HEK293 (cell line): Measurements from ENCODE around the gene FAAH.

Source experiments
- CTCF ChIA-PET: fragments of 350-600 bp; formaldehyde crosslinking; extraction: SDS; loops from one replicate; lab custom pipeline; 2021; ENCODE audit warnings: antibody characterized with exemption; lab: Yijun Ruan, JAX
- POLR2A ChIA-PET: fragments of 300-600 bp; formaldehyde crosslinking; extraction: SDS; loops from one replicate; lab custom pipeline; 2020; ENCODE audit warnings: antibody characterized with exemption, inconsistent platforms; lab: Yijun Ruan, JAX
- H3K27ac ChIP-seq: fragments of 200-500 bp; sonication (Bioruptor generic); 2 replicates; pipeline ENCODE4 v1.5.1; 2014; ENCODE audit warnings: low read depth, low read length, control low read depth, inconsistent platforms; ENCODE audit errors: extremely low read depth
- H3K36me3 ChIP-seq, 2 experiments: fragments of 200-500 bp in 1 of 2; sonication (Bioruptor generic) in 1 of 2; 1 replicate in 1 of 2; 2 replicates in 1 of 2; pipeline ENCODE4 v1.5.1; 2014 to 2017; ENCODE audit warnings: inconsistent platforms in 2 of 2, low read length in 2 of 2; ENCODE audit not compliant: control insufficient read depth in 2 of 2, insufficient read depth in 1 of 2
- H3K4me1 ChIP-seq: fragments of 200-500 bp; sonication (Bioruptor generic); 2 replicates; pipeline ENCODE4 v1.5.1; 2014; ENCODE audit warnings: mild to moderate bottlenecking, low read length, inconsistent platforms; ENCODE audit not compliant: control insufficient read depth, insufficient read depth
- H3K4me3 ChIP-seq: 2 replicates; pipeline ENCODE4 v1.5.1; 2011; ENCODE audit warnings: low read depth, mild to moderate bottlenecking, control low read depth, low read length, moderate library complexity
- H3K9me3 ChIP-seq: fragments of 200-500 bp; sonication (Bioruptor generic); 2 replicates; pipeline ENCODE4 v1.5.1; 2014; ENCODE audit warnings: low read depth, low read length, inconsistent platforms; ENCODE audit not compliant: control insufficient read depth, insufficient read depth
- MEIS1 ChIP-seq: sonication (generic); formaldehyde crosslinking; IDR thresholded peaks from 2 replicates; pipeline ENCODE4 v1.8.1; 2022; ENCODE audit warnings: missing genetic modification reagents, mild to moderate bottlenecking, borderline replicate concordance
- PRDM10 ChIP-seq: fragments of 450-650 bp; formaldehyde crosslinking; IDR thresholded peaks from 2 replicates; pipeline ENCODE4 v1.5.1; 2016; ENCODE audit warnings: missing biosample characterization, missing genetic modification characterization
- PRDM6 ChIP-seq: fragments of 450-650 bp; formaldehyde crosslinking; IDR thresholded peaks from 2 replicates; pipeline ENCODE4 v1.5.1; 2017; ENCODE audit warnings: missing biosample characterization, missing genetic modification characterization
- ZBTB1 ChIP-seq: fragments of 450-650 bp; formaldehyde crosslinking; IDR thresholded peaks from 2 replicates; pipeline ENCODE4 v1.5.1; 2016; ENCODE audit warnings: missing biosample characterization, missing genetic modification characterization
- ZBTB20 ChIP-seq: fragments of 450-650 bp; formaldehyde crosslinking; IDR thresholded peaks from 2 replicates; pipeline ENCODE4 v1.5.1; 2016; ENCODE audit warnings: missing biosample characterization, missing genetic modification characterization
- ZEB2 ChIP-seq: fragments of 450-650 bp; formaldehyde crosslinking; IDR thresholded peaks from 2 replicates; pipeline ENCODE4 v1.5.1; 2016; ENCODE audit warnings: missing biosample characterization, missing genetic modification characterization
- ZNF121 ChIP-seq: fragments of 450-650 bp; formaldehyde crosslinking; IDR thresholded peaks from 2 replicates; pipeline ENCODE4 v1.5.1; 2016; ENCODE audit warnings: missing biosample characterization, missing genetic modification characterization
- ZNF174 ChIP-seq: fragments of 450-650 bp; formaldehyde crosslinking; IDR thresholded peaks from 2 replicates; pipeline ENCODE4 v1.5.0; 2017; ENCODE audit warnings: missing biosample characterization, mild to moderate bottlenecking, missing genetic modification characterization
- ZNF302 ChIP-seq: fragments of 450-650 bp; formaldehyde crosslinking; IDR thresholded peaks from 2 replicates; pipeline ENCODE4 v1.5.1; 2016; ENCODE audit warnings: missing biosample characterization, missing genetic modification characterization, low read depth
- ZNF354C ChIP-seq: fragments of 450-650 bp; formaldehyde crosslinking; IDR thresholded peaks from 2 replicates; pipeline ENCODE4 v1.5.1; 2016; ENCODE audit warnings: missing biosample characterization, missing genetic modification characterization, low read depth, borderline replicate concordance
- ZNF449 ChIP-seq: fragments of 450-650 bp; formaldehyde crosslinking; IDR thresholded peaks from 2 replicates; pipeline ENCODE4 v1.5.1; 2017; ENCODE audit warnings: missing biosample characterization, mild to moderate bottlenecking, missing genetic modification characterization, moderate library complexity
- ZNF48 ChIP-seq: fragments of 450-650 bp; formaldehyde crosslinking; IDR thresholded peaks from 2 replicates; pipeline ENCODE4 v1.5.1; 2016; ENCODE audit warnings: missing biosample characterization, missing genetic modification characterization
- ZNF560 ChIP-seq: fragments of 450-650 bp; formaldehyde crosslinking; IDR thresholded peaks from 2 replicates; pipeline ENCODE4 v1.5.1; 2017; ENCODE audit warnings: missing biosample characterization, missing genetic modification characterization, borderline replicate concordance
- ZNF639 ChIP-seq: fragments of 450-650 bp; formaldehyde crosslinking; IDR thresholded peaks from 2 replicates; pipeline ENCODE4 v1.5.1; 2016; ENCODE audit warnings: missing biosample characterization, missing genetic modification characterization
- ZNF670 ChIP-seq: fragments of 450-650 bp; formaldehyde crosslinking; IDR thresholded peaks from 2 replicates; pipeline ENCODE4 v1.5.1; 2016; ENCODE audit warnings: missing biosample characterization, missing genetic modification characterization, low read depth
- ZNF768 ChIP-seq: fragments of 450-650 bp; formaldehyde crosslinking; IDR thresholded peaks from 2 replicates; pipeline ENCODE4 v1.5.1; 2018; ENCODE audit warnings: missing biosample characterization, mild to moderate bottlenecking, missing genetic modification characterization
- TF ChIP-seq, protein P1 (sequence below): fragments of 450-650 bp; formaldehyde crosslinking; IDR thresholded peaks from 2 replicates; pipeline ENCODE4 v1.5.1; 2016; ENCODE audit warnings: missing biosample characterization, missing genetic modification characterization

The FAAH gene

GRCh38 chr1:46424730-46425129 lies 30.6 kb downstream of the FAAH start:
- H3K27ac ChIP-seq, result no peak overlapping the region
- POLR2A ChIA-PET, result no interaction called here
- CTCF ChIA-PET, result interaction anchor here (1.2 to 2.9 kb wide), 2 partner anchors 17 to 22 kb away, joined by 3 to 15 read pairs; no protein-coding TSS in a partner anchor
- TF ChIP-seq ZNF768 (tag by site-specific recombination) (0 out of 2 replicates have a peak, but pooled peaks have one; percentile 13), ZNF560 (tag by site-specific recombination) (no peak)
- no peaks in the 10 kb centered on the region for H3K9me3 ChIP-seq
- no peaks in the 10 kb centered on the region for H3K4me1 ChIP-seq
- no peak overlapping the region for H3K4me3 ChIP-seq
- H3K36me3 ChIP-seq, result no peaks in the 10 kb centered on the region

DNA sequence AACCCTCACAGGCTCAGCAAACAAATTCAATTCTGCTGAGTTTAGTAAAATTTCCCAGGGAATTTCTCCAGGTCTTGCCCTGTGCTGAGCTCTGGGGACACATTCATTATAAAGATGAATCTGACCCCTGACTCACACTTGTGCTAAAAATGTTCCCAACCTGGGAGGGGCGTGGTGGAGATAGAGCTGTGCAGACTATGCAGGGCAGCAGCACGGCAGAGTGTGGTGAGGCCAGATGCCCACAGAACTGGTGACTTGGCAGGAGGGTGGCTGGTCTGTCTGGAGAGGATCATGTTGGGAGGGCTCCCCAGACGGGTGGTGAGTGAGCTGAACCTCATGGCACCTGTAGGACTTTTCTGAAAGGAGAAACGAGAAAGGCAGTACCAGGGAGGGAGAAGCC lies 31.6 kb downstream of the FAAH start:
- ChIA-PET POLR2A (no interaction called here), CTCF (interaction anchor here (0.6 to 2.9 kb wide), 6 partner anchors 15 to 374 kb away, joined by 3 to 15 read pairs (median 4); partner anchors contain the start of gene NSUN4)
- H3K4me1 ChIP-seq, result no peaks in the 10 kb centered on the region
- H3K27ac ChIP-seq, result no peak overlapping the region
- H3K9me3 ChIP-seq, result no peaks in the 10 kb centered on the region
- TF ChIP-seq ZBTB1 (tag by site-specific recombination), result no peak
- no peak for TF ChIP-seq ZNF48 (tag by site-specific recombination)
- no peak for TF ChIP-seq ZNF174 (tag by site-specific recombination)
- no peak for TF ChIP-seq ZEB2
- TF ChIP-seq PRDM6 (tag by site-specific recombination), result no peak
- no peak for TF ChIP-seq PRDM10 (tag by site-specific recombination)
- H3K4me3 ChIP-seq, result no peak overlapping the region
- H3K36me3 ChIP-seq, result no peaks in the 10 kb centered on the region

DNA sequence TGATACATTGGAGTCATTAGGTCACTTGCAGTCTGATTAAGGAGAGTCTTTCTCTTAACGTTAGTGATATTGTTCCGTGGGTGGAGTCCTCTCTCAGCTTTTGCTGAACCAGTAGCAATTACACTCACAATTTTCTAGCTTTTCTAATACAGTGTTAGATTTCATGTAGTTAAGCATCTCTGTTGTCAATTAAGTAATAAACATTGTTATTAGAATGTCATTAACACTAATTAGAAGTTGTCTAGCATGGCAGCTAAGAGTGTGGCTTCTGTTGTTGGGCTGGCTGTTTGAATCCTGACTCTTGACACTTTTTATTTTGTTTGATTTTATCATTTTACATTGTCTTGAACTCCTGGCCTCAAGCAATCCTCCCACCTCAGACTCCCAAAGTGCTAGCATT lies 33.4 kb downstream of the FAAH start:
- POLR2A ChIA-PET, result no interaction called here
- H3K4me3 ChIP-seq, result no peak overlapping the region
- TF ChIP-seq ZNF639 (tag by site-specific recombination) (no peak), ZNF449 (tag by site-specific recombination) (no peak), ZBTB20 (tag by site-specific recombination) (no peak), ZNF121 (tag by site-specific recombination) (no peak), ZNF354C (no peak), ZNF670 (tag by site-specific recombination) (no peak), ZNF302 (tag by site-specific recombination) (no peak), ZNF560 (tag by site-specific recombination) (no peak), MEIS1 (CRISPR knock-in tag) (no peak)
- TF ChIP-seq, protein P1, sequence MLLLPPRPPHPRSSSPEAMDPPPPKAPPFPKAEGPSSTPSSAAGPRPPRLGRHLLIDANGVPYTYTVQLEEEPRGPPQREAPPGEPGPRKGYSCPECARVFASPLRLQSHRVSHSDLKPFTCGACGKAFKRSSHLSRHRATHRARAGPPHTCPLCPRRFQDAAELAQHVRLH (tag by site-specific recombination), result no peak
- no peaks in the 10 kb centered on the region for H3K9me3 ChIP-seq
- CTCF ChIA-PET, result interaction anchor here (0.6 to 0.9 kb wide), 4 partner anchors 19 to 221 kb away, joined by 3 to 4 read pairs (median 3); no protein-coding TSS in a partner anchor
- H3K36me3 ChIP-seq, result no peaks in the 10 kb centered on the region
- no peak overlapping the region for H3K27ac ChIP-seq
- H3K4me1 ChIP-seq, result no peaks in the 10 kb centered on the region
